GM12874 (cell line): ENCODE results near the gene CEP250.
A peak's percentile ranks its signal among the peaks of the same experiment; 100 is the strongest.

Source experiments
- TF ChIP-seq, protein P1 (sequence below): IDR thresholded peaks from 2 replicates; pipeline ENCODE4 v1.5.1; 2011; ENCODE audit warnings: low read depth, mild to moderate bottlenecking, control low read depth, low read length, moderate library complexity; ENCODE audit not compliant: insufficient read depth

The CEP250 gene

DNA sequence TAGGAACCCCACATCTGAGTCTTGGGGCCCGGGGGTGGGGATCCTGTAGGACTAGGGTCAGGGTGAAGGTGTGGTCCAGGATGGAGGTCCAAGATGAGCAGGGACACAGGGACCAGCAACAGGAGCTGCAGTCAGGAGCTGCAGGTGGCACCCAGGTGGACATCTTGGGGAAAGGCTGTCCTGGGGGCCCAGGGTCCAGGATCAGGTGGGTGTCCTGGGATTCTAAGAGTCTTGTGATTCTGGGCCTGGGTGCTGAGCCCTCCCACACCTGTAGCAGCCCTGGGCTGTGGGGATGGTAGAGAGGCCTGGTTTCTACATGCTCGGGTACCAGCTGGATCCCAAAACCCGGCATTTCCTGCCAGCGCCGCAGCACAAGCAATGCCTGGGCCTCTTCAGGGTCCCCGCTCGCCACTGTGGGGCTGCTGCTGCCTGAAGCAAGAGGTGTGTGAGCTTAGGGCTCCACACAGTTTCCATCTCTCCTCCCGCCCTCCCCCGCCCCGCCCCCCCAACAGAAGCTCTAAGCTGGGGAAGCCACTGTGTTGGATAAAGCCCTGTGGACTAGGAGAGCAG is 107.2 kb downstream of the CEP250 start:
- TF ChIP-seq, protein P1, sequence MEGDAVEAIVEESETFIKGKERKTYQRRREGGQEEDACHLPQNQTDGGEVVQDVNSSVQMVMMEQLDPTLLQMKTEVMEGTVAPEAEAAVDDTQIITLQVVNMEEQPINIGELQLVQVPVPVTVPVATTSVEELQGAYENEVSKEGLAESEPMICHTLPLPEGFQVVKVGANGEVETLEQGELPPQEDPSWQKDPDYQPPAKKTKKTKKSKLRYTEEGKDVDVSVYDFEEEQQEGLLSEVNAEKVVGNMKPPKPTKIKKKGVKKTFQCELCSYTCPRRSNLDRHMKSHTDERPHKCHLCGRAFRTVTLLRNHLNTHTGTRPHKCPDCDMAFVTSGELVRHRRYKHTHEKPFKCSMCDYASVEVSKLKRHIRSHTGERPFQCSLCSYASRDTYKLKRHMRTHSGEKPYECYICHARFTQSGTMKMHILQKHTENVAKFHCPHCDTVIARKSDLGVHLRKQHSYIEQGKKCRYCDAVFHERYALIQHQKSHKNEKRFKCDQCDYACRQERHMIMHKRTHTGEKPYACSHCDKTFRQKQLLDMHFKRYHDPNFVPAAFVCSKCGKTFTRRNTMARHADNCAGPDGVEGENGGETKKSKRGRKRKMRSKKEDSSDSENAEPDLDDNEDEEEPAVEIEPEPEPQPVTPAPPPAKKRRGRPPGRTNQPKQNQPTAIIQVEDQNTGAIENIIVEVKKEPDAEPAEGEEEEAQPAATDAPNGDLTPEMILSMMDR = no peak

- TF ChIP-seq, protein P1 = no peak
Measured at GRCh38 chr20:35563834-35564233, 108.4 kb downstream of the CEP250 start.

DNA sequence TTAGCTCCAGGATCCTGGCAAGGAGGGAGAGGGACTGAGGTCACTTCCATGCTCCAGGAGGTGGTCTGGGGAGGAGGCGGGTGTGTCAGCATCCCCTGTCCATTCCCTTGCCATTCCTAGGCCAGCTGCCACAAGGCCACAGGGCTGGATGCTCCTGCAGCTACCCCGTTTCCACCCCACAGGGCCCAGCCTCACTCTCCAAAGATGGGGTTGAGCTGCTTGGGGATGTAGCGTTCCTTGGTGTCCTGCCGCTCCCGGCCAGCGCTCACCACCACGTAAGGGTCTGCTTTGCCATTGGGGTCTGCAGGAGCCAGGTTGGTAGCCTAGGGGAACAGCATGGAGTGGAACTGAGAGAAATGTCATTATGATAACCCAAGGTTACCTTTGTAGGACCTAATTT is 109.5 kb downstream of the CEP250 start:
- TF ChIP-seq, protein P1 = no peak

- TF ChIP-seq, protein P1 = peak; percentile 27; the same call in 1 of the 2 replicates
Measured at GRCh38 chr20:35568645-35569044, 113.2 kb downstream of the CEP250 start.
